ENCODE measurements around the gene EIF4E3. TPM values are rescaled to one million over a fixed set of nuclear protein-coding genes. Genes with fewer than 3 reads are reported as not detected.
A peak's percentile ranks its signal among the peaks of the same experiment; 100 is the strongest.

The EIF4E3 gene
- polyA plus RNA-seq, 3 donors = 35.6 to 111 (median 58.6) TPM

- peaks cover 15 to 18% of the 10 kb centered on the region in 2 donors for H3K4me1 ChIP-seq (ENCODE audit: control insufficient read depth in 1 of 2, insufficient read depth in 2 of 2, low read length in 2 of 2)
- H3K27ac ChIP-seq (ENCODE audit: low read depth in 1 of 2, low read length in 2 of 2) = no peak overlapping the region
- H3K9me3 ChIP-seq (replicated peaks in 1 of 2; ENCODE audit: control insufficient read depth in 1 of 2, insufficient read depth in 1 of 2, low read length in 2 of 2) = no peaks in the 10 kb centered on the region
- DNase-seq = no peak
- no peak overlapping the region for H3K4me2 ChIP-seq (replicated peaks; ENCODE audit: extremely low read depth, low read length, poor library complexity, severe bottlenecking)
- no peak for TF ChIP-seq CTCF (IDR thresholded peaks at IDR 0.05)
- H3K4me1 Mint-ChIP-seq = peaks cover 20% of the 10 kb centered on the region
- no peak overlapping the region for H3K4me3 ChIP-seq (replicated peaks in 1 of 3; ENCODE audit: low read depth in 2 of 3, low read length in 3 of 3)
- intact Hi-C loops (cut with micrococcal nuclease) = no loop called here
- no peak overlapping the region for H2AFZ ChIP-seq (ENCODE audit: insufficient read depth, low read depth, low read length, poor library complexity, severe bottlenecking)
- H3K9ac ChIP-seq (ENCODE audit: insufficient read depth, low read length, poor library complexity, severe bottlenecking) = no peak overlapping the region
- H3K9me3 Mint-ChIP-seq = peaks cover 0 to 4% (median 0%) of the 10 kb centered on the region in 7 donors
- peaks cover 0 to 7% (median 2%) of the 10 kb centered on the region in 3 donors for H3K27me3 Mint-ChIP-seq (ENCODE audit: low read depth in 3 of 3)
- H3K36me3 Mint-ChIP-seq = peaks cover 2 to 8% of the 10 kb centered on the region in 2 donors
- no peaks in the 10 kb centered on the region for H3K36me3 ChIP-seq (replicated peaks in 1 of 2; ENCODE audit: control insufficient read depth in 1 of 2, insufficient read depth in 2 of 2, low read length in 2 of 2)
- H4K20me1 ChIP-seq (ENCODE audit: insufficient read depth, low read length) = no peaks in the 10 kb centered on the region
- no peak overlapping the region for H3K4me3 Mint-ChIP-seq
- H3K79me2 ChIP-seq (ENCODE audit: insufficient read depth, low read length) = no peaks in the 10 kb centered on the region
- H3K27ac Mint-ChIP-seq = no peak overlapping the region
- no peaks in the 10 kb centered on the region for H3K27me3 ChIP-seq (ENCODE audit: control insufficient read depth in 2 of 2, insufficient read depth in 2 of 2, low read length in 2 of 2)
These were observed 90.5 kb downstream of the EIF4E3 start for GRCh38 chr3:71634671-71635070.

- H3K9me3 Mint-ChIP-seq = peaks cover 0 to 6% (median 3%) of the 10 kb centered on the region in 7 donors
These were observed 95.5 kb downstream of the EIF4E3 start for GRCh38 chr3:71629711-71630110.

More at GRCh38 chr3:71629711-71630110, 95.5 kb downstream of the EIF4E3 start:
- H3K9ac ChIP-seq (ENCODE audit: insufficient read depth, low read length, poor library complexity, severe bottlenecking) = peak overlapping the region; percentile 39
- intact Hi-C loops (cut with micrococcal nuclease) = no loop called here
- DNase-seq = peak; percentile 72 to 89 (median 78)
- peak overlapping the region; percentile 71 for H3K4me2 ChIP-seq (replicated peaks; ENCODE audit: extremely low read depth, low read length, poor library complexity, severe bottlenecking)
- peak overlapping the region in 2 of 3 experiments; percentile 23 to 59 for H3K4me3 ChIP-seq (replicated peaks in 1 of 3; ENCODE audit: low read depth in 2 of 3, low read length in 3 of 3)
- H3K36me3 ChIP-seq (replicated peaks in 1 of 2; ENCODE audit: control insufficient read depth in 1 of 2, insufficient read depth in 2 of 2, low read length in 2 of 2) = no peaks in the 10 kb centered on the region
- no CpG with 5 or more reads among the region's 2 CpGs for WGBS (ENCODE audit: insufficient coverage)
- peak overlapping the region; percentile 27 to 64 for H3K4me3 Mint-ChIP-seq
- peak overlapping the region; percentile 86 to 99 (median 96) for H3K27ac Mint-ChIP-seq
- H3K4me1 Mint-ChIP-seq = peaks cover 38% of the 10 kb centered on the region
- no peak for TF ChIP-seq CTCF (IDR thresholded peaks at IDR 0.05)
- H3K79me2 ChIP-seq (ENCODE audit: insufficient read depth, low read length) = no peaks in the 10 kb centered on the region
- no peaks in the 10 kb centered on the region for H3K9me3 ChIP-seq (replicated peaks in 1 of 2; ENCODE audit: control insufficient read depth in 1 of 2, insufficient read depth in 1 of 2, low read length in 2 of 2)
- peak overlapping the region; percentile 61 to 91 for H3K27ac ChIP-seq (ENCODE audit: low read depth in 1 of 2, low read length in 2 of 2)
- no peaks in the 10 kb centered on the region for H3K27me3 ChIP-seq (ENCODE audit: control insufficient read depth in 2 of 2, insufficient read depth in 2 of 2, low read length in 2 of 2)
- peak overlapping the region; percentile 73 for H2AFZ ChIP-seq (ENCODE audit: insufficient read depth, low read depth, low read length, poor library complexity, severe bottlenecking)
- no peaks in the 10 kb centered on the region for H4K20me1 ChIP-seq (ENCODE audit: insufficient read depth, low read length)
- H3K36me3 Mint-ChIP-seq = peaks cover 2 to 8% of the 10 kb centered on the region in 2 donors
- H3K4me1 ChIP-seq (ENCODE audit: control insufficient read depth in 1 of 2, insufficient read depth in 2 of 2, low read length in 2 of 2) = peaks cover 29 to 32% of the 10 kb centered on the region in 2 donors
- peaks cover 0 to 7% (median 0%) of the 10 kb centered on the region in 3 donors for H3K27me3 Mint-ChIP-seq (ENCODE audit: low read depth in 3 of 3)
